HG03280 (cell line): ENCODE results near the gene HK1.

Experiments used
- ATAC-seq: cut with Tn5 transposase; IDR thresholded peaks from one replicate; pipeline ENCODE4 v1.9.1; 2021; ENCODE audit warnings: mild to moderate bottlenecking, moderate library complexity; ENCODE audit not compliant: unreplicated experiment

The HK1 gene

DNA sequence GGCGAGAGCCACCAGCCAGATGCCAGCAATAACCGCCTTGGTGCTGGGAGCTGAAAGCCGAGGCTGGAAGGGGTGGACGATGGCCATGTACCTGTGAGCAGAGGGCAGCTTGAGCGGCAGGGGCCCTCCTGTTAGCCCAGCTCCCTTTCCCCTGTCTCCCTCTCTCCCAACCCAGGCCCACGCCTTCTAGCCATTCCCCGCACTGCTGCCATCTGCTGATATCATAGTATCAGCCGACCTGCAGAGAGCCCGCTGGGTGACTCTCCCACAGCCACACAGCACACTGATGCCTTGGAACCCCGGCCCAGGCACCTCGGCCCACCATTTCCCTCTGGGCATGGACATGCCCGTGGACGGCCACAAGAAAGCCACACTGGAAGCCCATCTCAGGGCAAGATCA is 136.8 kb downstream of the HK1 start:
- no peak for ATAC-seq

DNA sequence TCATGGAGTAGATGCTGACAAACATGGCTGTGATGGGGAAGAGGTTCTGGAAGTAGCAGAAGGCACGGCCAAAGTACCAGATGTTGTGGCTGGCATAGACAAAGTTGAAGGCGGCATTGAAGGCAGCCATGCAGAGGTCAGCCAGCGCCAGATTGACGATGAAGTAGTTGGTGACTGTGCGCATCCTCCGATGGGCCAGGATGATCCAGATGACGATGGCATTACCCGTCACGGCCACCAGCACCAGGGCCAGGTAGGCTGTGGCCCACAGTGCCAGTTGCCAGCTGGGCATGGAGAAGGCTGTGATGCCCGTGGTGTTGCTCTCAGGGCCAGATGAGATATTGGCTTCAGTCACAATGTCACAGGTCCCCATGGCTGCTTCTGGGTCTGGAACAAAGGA is 137.7 kb downstream of the HK1 start:
- ATAC-seq: no peak

DNA sequence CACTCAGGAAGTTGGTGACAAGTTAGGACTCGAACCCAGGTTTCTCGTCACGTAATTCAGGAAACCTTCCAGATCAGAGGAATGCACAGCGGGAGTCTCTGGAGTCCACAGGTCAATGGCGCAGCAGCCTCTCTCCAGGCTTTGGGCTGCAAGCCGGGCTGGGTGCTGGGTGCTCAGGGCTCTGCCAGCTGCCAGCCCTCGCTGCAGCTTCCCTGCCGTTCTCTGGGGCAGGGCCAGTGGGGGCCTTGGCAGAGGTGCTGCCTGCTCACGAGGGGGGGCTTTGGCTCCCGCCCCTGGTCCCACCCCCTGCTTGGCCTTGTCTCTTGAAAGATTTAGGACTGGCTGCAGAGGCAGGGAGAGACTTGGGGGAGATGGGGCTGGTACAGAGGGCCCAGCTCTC is 138.4 kb downstream of the HK1 start, which contains the start of gene TACR2:
TACR2 (minus strand) TSS at position 224 of the 400 bp plus-strand sequence. CDS start 595 bp downstream, outside the sequence.
- no peak for ATAC-seq

DNA sequence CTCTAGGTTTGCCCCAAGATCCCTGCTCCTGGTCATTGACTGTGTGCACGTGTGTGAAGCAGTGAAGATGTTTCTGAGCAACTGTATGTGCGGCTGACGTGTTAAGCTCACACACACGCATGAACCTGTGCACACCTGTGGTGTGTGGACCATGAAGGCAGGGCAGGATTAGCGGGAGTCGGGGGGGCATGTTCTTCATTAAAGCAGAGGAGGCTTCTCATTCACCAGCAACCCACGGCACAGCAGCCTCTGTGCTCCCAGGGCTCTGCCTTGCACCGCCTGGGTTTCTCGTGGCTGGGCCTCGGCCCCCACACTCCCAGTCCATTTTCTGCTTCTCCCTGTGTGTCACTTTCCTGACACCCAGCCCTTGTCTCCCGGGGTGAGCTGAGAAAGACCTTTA is 139.2 kb downstream of the HK1 start:
- ATAC-seq: no peak

DNA sequence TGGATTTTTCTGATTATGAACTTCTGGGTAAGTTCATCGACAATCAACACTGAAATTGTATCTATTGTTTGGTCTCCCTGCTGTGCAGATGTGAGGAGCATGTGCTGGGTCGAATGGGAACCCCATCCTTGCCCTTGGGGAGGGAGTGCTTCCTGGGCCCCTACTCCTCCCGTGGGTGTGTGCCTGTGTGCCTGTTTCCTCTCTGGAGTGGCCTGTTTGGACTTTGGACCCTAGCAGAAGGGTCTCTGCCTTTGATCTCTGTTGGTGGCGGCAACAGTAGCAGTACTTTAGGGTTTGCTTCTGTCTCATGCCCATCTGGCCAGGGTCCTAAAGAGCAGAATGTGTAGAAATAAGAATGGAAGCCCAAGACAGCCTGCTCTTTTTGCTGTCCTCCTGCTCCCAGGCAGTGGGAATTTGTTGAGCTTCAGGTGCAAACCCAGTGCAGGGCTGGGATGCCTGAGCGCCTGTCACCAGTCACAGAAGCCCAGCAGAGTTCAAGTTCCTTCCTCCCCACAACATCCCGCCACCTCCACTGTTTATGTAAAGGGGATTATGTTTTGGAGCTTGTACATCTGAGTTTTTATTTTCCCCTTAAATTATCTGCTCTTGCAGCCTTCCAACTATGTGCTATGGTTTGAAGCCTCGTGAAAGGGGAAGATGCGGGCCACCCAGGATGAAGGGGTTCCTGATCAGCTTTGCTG is 139.9 kb downstream of the HK1 start:
- no peak for ATAC-seq

DNA sequence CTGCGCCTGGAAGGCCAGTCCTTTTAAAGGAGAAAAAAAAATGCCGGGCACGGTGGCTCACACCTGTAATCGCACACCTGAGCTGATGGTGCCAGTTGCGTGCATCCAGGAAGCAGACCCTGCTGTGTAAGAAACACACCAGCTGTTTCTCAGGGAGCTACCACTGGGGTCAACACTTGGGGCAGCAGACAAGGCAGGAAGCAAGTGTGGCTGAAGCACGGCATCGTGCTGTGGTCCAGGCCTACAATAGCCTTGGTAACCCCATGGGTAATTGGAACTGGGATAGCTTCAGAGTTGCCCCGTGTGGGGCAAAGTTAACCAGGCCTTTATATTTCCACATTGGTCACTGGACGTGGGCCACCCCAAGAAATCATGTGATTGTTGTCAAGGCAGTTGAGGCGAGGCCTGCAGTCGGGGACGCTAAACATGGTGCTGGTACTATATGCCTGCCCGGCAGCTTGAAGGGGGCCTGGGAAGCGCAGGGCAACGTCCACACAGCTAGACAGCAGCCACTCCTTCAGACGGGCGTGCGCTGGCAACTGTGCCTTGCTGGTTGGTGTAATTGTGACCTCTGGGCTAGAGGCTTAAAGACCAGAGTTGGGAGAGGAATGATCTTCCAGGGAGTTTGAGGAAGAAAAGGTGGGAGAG is 140.9 kb downstream of the HK1 start:
- ATAC-seq: no peak

DNA sequence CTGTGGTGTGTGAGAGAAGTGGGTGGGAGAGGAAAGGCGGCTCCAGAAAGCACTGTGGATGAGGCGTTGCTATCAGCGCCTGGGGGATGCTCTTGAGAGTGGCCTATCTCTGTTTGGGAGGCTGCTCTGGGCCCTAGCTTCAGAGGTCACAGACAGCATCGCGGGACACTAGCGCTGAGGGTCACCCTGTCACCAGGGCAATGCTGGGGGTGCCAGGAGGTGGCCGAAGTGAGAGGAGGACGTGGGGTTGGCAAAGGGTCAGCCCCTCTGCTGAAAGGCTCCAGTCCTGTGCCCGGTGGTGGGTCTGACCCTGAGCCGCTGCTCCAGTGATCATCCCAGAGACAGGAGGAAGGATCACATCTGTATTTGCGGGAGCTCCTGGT is 141.4 kb downstream of the HK1 start:
- no peak for ATAC-seq

DNA sequence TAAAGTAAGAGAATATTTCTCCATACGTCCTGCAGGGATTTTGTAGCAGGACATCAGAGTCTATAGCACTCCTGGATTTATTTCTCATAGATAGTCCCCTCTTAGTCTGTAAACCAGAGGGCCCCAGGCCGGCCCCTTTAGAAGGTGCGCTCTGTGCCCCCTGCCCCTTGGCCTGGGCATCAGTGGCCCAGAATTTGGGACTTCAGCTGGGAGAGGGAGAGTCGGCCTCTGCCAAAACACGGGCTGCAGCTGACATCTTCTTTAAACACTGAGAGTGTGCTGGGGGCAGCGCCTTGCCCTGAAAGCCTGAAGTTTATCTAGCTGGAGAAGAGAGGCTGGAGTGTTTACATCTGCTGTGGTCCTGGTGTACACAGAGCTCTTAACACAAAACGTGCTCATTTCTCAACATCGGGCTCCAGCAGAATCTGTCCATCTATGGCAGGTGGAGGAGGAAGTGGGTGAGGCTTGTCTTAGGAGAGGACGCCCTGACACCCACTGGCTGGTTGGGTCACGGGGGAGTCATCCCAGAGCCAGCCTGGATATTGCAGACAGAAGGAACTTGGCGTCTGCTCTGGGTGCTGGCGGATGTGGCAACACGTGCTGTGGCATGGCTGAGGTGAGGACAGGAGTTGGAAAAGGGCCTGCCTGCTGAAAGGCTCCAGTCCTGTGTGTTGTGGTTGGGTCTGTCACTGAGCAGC is 143.5 kb downstream of the HK1 start:
- ATAC-seq: no peak

DNA sequence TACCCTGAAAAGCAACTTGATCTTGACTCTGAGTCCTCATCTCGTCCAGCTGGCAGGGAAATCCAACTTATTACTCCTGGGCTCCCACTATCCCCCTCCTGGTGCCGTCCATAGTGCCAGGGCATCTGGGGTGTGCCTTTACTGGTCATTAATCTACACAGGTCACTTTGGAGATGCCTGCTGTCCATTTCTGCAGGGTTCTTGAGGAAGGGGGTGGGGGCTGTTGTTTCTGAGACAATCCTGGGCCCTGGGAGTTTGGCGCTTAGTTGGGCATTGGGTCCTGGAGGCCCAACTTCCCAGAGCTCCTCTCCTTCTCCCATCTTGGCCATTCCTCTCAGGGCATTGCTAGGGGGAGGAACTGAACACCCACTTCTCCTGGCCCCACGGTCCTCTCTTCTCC is 144.4 kb downstream of the HK1 start:
- ATAC-seq: no peak

DNA sequence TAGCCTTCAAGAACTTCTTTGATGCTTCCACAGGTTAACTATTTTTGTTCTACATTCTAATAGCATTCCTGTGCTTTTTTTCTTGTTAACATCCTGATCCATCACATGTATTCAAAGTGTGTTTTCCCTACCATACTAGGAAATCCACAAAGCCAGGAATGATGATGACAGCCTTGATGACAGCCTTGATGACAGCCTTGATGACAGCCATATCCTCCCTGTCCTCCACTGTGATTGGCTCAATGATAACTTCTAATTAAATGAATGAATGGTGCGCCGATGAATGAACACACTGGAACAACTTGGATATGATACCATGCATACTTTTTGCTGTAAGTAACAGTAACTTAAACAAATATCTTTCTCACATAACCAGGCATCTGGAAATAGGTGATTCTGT is 146.7 kb downstream of the HK1 start:
- no peak for ATAC-seq

DNA sequence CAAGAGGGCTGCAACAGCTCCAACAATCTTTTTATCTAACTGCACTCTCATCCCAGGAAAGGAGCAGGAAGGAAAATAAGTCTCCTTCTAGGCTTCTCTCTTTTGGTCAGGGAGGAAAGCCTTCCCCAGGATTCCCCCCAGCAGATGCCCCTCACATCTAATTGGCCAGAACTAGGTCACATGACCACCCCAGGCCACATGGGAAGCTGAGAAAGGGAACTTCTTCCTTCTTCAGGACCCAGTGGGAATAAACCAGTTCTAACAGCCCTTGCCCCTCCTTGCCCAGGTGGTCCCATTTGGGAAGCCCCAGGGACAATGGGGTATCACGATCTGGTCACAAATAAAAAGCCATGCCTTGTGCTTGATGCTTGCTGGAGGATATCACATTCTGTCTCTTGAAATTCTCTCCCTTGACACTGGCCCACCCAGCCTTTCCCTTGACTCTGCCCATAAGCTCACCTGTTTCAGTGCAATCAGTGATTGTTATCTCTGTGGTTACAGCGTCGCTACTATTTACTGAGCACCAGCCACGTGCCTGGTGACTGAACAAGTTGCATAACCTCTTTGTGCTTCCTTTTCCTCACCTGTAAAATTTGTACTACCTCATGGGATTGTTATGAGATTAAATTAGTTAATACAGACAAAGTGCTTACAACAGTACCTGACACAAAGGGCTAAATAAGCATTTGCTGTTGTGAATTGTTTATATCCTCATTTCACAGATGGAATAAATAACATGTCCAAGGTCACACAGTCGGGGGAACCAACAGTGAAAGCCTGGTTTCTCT is 147.4 kb downstream of the HK1 start:
- no peak for ATAC-seq

DNA sequence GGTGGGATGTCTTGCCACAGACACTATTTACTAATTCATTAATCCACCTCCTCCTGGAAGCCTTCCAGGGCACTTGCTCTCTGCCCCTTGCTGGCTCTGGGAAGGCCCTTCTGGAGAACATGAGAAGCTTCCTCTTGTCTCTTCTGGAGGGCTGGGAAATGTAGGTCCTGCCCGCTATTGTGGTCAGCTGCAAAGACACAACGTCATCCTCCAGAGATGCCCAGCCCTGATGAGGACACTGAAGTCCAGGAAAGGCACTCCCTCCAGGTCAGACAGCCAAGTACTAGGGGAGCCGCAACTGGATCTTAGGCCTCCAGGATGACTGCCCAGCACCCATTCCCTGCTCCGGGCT is 148.1 kb downstream of the HK1 start:
- ATAC-seq: no peak

DNA sequence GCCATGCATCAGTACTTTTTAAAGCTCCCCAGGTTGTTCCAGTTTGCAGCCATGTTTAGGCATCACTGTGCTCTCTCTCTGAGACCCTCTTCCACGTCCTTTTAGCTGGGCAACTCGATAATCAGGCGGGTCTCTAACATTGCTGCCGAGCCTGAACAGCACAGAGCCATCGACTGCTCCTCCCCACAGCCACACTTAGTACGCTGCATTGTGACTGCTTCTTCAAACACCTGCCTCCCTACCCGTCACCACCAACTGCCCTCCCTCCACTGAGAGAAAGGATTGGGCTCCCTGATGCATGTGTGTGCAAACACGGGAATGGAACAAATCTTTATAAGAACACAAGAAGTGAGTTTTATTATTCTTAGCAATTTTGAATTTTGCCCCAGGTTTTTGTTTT is 149.9 kb downstream of the HK1 start:
- ATAC-seq: no peak

DNA sequence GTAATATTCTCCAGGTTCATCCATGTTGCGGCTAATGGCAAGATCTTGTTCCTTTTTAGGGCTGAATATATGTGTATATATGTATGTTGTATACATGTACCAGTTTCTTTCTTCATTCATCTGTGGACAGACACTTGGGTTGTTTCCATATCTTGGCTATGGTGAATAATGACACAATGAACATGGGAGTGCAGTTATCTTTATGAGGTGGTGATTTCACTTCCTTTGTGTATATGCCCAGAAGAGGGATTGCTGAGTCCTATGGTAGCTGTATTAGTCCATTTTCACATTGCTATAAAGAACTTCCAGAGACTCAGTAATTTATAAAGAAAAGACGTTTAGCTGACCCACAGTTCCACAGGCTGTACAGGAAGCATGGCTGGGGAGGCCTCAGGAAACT is 155.9 kb downstream of the HK1 start:
- no peak for ATAC-seq

DNA sequence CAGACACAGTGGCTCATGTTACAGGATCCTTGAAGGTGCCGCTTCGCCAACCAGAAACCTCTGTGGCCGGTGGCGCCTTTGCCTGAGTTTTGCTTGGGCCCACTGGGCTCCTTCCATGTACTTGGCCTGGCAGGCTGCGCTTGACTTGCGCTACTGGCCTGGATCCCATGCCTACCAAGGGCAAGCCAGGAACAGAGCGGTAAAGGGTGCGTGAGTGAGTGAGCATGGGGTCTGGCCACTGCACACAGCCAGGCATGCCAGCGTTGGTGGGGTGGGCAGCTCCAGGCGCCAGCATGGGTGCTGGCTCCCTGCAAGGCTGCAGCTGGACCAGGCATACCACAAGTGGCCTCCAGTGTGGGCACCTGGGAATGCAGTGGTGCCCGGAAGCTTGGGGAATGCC is 156.6 kb downstream of the HK1 start:
- ATAC-seq: no peak

DNA sequence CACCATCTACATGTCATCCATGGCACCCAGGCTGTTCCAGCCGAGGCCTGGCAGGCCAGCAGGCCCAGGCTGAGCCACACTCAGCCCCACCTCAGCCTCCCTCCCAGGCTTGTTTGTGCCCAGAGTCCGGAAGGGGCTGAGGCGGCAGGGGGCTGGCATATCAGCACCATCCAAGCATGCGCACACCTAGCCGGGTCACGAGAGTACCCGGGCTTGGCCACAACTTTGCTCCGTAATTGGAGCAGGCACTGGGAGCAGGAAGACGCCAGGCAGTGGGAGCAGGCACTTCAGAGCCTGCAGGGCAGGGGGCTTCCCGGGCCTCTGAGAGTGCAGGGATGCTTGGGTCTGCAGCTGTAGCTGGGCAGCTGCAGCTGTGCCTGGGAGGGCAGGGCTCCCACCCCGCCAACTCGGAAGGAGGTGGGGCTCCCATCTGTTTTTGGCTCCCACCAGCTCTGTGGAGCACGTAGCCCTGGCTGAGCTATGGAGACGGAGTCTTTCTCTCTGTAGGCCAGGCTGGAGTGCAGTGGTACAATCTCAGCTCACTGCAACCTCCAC is 157.7 kb downstream of the HK1 start:
- ATAC-seq: no peak

DNA sequence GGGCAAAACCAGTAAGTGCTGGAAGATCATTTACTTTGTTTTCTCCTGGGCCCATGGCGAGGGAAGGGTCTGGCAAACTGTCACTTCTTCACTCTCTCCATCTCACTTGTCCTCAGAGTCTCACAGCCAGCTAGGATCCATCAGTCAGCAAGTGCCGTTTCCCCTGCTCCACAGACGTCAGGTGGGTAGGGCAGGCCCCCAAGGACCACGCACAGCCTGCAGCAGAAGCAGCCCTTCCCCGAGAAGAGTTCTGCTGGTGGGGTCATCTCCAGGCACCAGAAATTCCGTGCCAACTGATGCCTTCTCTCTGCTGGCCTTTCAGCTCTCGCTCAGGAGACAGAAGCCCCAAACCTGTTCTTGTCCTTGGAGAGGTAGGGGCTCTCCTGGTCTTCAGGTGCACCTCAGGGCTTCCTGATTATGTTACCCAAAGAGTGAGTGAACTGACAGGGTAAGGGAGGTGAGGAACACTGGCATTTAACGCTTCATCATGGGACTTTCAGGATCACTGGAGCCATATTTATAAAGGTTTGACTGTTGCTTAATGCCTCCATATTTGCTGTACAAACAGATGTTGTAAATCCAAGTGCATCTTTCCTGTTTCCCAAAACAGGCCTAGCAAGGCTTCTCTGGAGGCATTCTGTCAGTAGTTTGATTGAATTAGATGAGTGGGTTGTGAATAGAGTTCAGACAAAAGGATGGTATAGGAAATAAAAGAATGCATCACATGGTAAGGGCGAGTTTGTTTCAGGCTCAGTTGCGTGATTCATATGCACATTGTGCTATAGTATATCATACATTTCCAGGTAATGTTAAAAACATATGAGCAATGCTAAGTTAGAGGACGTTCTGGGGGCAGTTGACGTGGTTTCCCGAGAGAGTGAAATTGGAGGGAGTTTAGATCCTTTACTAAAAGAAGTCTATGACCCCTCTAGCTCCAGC is 159.3 kb downstream of the HK1 start:
- ATAC-seq: no peak

DNA sequence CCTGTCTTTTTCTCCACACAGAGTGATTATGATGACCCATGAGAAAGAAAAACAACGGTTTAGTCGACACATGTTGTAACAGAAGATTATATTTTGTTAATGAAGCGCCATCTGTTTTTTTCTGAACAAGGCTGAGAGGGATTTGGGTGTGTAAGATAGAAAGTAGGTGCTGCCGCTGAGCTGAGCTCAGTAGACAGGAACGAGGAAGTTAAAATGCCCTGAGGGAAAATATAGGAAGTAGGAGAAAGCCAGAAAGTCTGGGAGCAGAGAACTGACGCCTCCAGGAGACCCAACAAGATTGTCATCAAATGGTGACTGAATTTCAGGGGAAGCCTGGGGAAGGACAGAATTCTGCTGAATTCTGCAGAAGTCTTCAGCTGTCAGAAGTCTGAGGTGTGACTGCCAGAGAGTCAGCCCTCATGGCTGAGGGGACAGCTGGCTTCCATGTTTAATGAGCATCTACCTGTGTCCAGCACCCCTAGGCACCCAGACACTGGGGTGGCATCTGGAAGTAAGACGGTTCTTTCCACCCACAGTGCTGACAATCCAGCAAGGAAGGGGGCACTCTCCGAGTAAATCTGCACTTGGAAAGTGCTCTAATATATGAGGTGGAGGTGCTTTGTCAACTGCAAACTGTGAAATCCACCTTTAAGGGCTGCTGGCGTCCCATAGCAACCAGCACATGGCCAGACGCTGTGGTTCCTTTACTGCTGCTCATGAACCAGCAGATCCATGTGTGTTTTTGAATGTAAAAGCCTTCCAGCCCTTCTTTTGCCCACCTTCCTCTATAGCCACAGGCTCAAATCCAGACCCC is 160.4 kb downstream of the HK1 start:
- ATAC-seq: no peak

DNA sequence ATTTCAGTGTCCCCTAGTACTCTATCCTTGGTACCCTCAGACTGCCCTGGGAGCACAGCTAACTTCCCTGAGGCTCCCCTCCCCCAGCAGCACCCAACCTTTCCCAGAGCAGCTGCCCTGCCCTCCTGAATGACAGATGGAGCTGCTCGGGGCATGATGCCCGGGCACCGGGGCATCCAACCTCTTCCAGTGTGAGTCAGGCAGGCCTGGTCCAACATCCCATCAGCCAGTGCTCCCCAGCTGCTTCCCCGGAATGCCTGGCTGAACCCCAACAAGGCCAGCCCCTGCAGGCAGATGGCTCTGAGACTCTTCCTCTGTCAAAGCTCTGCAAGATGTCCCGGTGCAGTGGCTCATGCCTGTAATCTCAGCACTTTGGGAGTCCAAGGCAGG is 161.0 kb downstream of the HK1 start:
- ATAC-seq: no peak
